Stimulated activated CD8-positive, alpha-beta memory T cell treated with anti-CD3 and anti-CD28 coated beads, Interleukin-15, amount 100 ng/mL, for 24 hours (primary cell): ENCODE results near the gene ACSL1.
A peak's percentile ranks its signal among the peaks of the same experiment; 100 is the strongest.

Experiments
- DNase-seq: peaks from one replicate; pipeline ENCODE4 v3.0.0-alpha.2; 2020; ENCODE audit warnings: low read depth

ACSL1 gene, protein sequence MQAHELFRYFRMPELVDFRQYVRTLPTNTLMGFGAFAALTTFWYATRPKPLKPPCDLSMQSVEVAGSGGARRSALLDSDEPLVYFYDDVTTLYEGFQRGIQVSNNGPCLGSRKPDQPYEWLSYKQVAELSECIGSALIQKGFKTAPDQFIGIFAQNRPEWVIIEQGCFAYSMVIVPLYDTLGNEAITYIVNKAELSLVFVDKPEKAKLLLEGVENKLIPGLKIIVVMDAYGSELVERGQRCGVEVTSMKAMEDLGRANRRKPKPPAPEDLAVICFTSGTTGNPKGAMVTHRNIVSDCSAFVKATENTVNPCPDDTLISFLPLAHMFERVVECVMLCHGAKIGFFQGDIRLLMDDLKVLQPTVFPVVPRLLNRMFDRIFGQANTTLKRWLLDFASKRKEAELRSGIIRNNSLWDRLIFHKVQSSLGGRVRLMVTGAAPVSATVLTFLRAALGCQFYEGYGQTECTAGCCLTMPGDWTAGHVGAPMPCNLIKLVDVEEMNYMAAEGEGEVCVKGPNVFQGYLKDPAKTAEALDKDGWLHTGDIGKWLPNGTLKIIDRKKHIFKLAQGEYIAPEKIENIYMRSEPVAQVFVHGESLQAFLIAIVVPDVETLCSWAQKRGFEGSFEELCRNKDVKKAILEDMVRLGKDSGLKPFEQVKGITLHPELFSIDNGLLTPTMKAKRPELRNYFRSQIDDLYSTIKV

GRCh38 chr4:184825896-184826690 is at the start of gene ACSL1:
TSS of gene ACSL1 (minus strand) at chr4:184825968. CDS start at chr4:184803514, 22,454 bp downstream.
- DNase-seq, result peak; percentile 67

- DNase-seq, result no peak
Observed at GRCh38 chr4:184873054-184873453, 47.3 kb upstream of the ACSL1 start.

DNA sequence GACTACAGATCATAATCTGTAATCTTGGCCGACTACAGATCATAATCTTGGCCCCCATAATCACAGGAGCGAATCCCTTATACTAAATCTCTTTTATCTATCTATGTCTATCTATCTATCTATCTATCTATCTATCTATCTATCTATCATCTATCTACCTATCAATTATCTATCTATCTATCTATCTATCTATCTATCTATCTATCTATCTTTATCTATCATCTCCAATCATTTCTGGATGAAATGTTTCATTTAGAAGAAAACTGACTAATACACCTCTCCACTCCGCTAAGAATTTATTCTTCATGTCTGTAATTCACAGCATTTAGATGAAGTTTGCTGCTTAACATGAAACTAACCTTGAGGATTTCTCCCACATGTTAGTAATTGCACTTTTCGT is 45.0 kb upstream of the ACSL1 start:
- no peak for DNase-seq

- no peak for DNase-seq
Observed at GRCh38 chr4:184868623-184869022, 42.9 kb upstream of the ACSL1 start.

GRCh38 chr4:184863916-184864315 is 38.1 kb upstream of the ACSL1 start:
- no peak for DNase-seq

- DNase-seq, result no peak
Observed at GRCh38 chr4:184861047-184861446, 35.3 kb upstream of the ACSL1 start.

- DNase-seq, result no peak
Observed at GRCh38 chr4:184860018-184860779, 34.4 kb upstream of the ACSL1 start.

DNA sequence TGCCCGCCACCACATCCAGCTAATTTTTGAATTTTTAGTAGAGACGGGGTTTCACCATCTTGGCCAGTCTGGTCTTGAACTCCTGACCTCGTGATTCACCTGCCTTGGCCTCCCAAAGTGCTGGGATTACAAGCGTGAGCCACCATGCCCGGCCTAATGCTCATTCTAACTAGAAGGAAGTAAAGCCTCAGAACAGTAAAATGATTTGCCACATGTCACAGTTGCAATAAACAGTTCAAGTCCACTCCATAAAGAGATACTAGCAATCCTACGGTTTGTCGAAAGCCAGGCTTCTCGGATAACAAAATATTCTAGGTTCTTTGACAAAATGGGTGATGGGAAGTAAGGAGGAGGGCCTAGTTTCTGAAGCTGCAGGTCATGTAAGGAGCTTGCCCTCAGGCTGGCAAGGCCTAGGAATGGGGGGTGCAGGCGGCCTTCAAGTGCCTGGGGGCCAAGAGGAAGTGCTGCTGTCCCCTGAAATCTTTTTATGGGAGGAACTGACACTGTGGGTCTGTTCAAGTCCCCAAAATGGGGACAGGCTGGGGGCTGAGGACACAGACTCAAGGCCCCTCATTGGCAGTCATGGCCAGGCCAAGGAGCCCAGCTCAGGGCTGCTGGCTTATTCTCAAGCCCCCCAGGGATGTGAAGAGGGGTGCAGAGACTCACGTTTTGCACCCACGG is 31.8 kb upstream of the ACSL1 start:
- no peak for DNase-seq

- no peak for DNase-seq
Observed at GRCh38 chr4:184856277-184856609, 30.5 kb upstream of the ACSL1 start.

- DNase-seq, result no peak
Observed at GRCh38 chr4:184854673-184855072, 28.9 kb upstream of the ACSL1 start.

- no peak for DNase-seq
Observed at GRCh38 chr4:184853436-184853835, 27.7 kb upstream of the ACSL1 start.

DNA sequence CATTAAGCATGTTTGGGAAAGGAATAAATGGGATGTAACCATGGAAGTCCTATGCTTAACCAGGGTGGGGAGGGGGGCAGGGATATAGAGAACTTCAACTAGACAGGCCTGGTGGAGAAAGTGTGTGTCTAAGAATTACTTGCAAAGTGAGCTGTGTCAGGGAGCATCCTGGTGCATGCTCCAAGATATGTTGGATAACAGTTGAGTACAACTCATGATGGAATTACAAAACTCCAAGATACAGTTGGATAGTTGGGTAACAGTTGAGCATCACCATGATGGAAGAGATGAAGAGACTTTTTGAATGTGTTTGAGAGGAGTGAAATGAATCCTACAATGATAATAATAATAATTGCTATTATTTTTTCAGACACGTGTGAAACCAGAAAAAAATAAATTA is 26.1 kb upstream of the ACSL1 start:
- no peak for DNase-seq

- no peak for DNase-seq
Observed at GRCh38 chr4:184851200-184851541, 25.4 kb upstream of the ACSL1 start.

DNA sequence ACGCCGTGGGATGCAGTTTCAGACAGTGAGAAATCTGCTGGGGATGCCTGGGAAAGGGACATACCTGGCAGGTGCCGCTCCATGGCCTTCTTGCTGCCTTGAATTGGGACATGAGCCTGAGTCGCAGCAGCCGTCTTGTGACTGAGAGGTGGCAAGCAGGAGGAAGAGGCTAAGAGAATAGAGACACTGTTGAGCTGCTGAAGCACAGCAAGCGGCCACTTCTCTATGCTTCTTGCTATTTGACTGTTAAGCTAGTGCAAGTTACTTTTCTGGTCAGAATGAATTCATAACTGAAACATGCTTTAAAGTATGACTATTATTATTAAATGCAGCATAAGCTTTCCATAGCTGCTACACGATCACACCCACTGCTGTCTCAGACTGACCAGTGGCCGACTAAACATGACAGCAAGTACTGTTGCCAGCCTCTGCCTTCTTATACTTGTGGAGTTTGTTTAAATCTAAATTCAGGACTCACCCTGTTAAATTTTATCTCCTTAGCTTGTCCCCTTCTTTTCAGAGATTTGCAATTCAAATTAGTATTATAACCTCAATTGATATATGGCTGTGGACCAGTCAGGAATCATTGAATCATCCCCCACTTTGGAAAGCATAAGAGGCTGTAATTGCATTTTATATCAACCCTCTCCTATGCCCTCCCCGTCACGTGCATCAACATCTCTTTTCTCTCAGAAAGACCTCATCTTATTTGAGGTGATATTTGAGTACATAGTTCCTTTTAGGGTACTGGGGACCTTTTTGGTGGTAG is 24.8 kb upstream of the ACSL1 start:
- no peak for DNase-seq

DNA sequence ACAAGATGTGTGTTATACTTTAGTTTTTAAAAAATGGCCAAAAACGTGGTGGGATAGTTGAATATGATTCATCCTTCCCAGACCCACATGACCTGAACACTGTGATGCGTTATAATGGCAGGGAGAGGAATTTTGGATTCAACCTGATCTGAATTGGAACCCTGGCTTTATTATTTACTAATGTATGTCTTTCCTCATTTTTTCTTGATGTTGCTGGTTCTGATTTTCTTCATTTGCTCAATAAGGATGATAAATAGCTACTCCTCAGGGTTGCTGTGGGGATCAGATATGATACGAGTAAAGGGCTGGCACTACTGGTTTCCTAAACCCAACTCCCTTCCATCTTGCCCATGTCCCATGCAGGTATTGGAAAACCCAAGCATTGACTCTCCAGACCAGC is 24.2 kb upstream of the ACSL1 start:
- DNase-seq, result no peak

- no peak for DNase-seq
Observed at GRCh38 chr4:184849185-184849584, 23.4 kb upstream of the ACSL1 start.

DNA sequence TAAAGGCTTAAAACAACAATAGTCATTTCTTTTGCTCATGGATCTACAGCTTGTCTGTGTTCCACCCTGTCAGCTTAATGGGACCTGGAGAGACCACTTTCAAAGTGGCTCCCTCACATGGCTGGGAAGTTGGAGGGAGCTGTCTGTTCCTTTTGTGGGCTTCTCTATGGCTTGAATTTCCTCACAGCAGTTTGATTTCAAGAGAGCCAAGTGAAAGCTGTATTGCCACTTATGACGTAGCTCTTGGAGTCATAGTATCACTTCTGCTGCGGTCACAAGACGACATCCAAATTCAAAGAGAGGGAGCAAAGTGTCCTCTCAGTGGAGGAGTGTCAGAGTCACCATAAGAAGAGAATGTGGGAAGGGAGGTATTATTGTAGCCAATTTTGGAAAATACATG is 22.7 kb upstream of the ACSL1 start:
- no peak for DNase-seq

DNA sequence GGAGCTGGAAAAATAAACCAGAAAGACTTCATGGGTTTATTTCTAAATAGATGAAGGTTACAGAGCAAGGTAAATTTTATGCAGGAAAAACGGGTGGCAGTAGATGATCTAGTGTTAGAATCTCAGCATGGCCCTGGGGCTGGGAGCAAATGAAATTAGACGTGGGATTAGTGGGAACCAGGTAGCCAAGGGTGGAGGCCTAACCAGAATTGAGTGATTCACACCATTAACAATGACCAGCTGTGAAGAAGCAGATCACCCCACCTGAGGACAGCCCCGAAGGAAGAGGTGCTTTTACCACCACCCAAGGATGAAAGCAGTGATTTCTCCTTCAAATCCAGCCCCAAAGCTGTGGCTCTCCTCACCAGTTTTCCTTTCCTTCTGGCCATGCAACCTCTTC is 20.8 kb upstream of the ACSL1 start:
- no peak for DNase-seq

DNA sequence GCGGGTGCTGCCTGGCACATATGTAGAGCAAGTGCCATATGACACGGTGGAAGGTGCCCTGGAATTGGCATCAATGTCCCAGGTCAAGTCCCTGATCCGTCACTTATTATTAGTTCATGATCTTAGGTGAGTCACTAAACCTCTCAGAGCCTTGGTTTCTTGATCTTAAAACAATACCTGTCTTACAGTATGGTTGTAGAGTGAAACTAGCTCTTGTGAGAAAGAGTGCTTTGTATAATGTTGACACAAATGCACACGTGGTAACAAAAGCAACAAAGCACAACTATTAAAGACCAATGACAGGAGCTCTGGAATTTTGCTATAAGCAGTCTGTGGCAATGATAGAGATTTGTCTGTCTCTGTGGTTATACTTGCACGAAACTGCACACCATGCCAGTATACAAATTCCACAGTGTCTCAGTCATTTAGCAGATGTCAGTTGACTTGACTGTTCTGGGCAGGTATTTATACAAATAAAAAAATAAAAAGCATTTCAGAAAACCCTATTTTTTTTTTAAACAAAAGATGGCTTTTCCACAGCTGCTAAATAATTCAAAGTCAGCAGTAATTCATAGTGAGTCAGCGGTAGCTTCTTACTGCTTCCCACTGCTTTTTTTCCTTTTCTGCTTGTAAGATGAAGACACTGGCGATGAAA is 19.7 kb upstream of the ACSL1 start:
- DNase-seq, result no peak

- no peak for DNase-seq
Observed at GRCh38 chr4:184844742-184845141, 19.0 kb upstream of the ACSL1 start.
